Fibroblast of the aortic adventitia (primary cell): ENCODE results near the gene CGB2. TPM values are rescaled to one million over a fixed set of nuclear protein-coding genes. Genes with fewer than 3 reads are reported as not detected.

Source experiments
- DNase-seq: peaks from one replicate; pipeline ENCODE4 v3.0.0-alpha.2; 2010; ENCODE audit warnings: low read depth
- H3K4me3 ChIP-seq: 2 replicates; pipeline ENCODE4 v1.5.1; 2011; ENCODE audit warnings: low read depth, mild to moderate bottlenecking, control low read depth, low read length, moderate library complexity
- total RNA-seq: library from RNA; depleted of rRNA; stranded (reverse); fragments of >200 nt; gene quantifications from 2 replicates; pipeline ENCODE4 v1.2.3, GENCODE V29; 2012; ENCODE audit warnings: low replicate concordance
- TF ChIP-seq, protein P1 (sequence below): IDR thresholded peaks from 2 replicates; pipeline ENCODE4 v1.5.1; 2011; ENCODE audit warnings: mild to moderate bottlenecking, low read length, control low read depth, inconsistent platforms; ENCODE audit not compliant: insufficient read depth

Gene CGB2
- total RNA-seq, 1 donor: not detected

DNA sequence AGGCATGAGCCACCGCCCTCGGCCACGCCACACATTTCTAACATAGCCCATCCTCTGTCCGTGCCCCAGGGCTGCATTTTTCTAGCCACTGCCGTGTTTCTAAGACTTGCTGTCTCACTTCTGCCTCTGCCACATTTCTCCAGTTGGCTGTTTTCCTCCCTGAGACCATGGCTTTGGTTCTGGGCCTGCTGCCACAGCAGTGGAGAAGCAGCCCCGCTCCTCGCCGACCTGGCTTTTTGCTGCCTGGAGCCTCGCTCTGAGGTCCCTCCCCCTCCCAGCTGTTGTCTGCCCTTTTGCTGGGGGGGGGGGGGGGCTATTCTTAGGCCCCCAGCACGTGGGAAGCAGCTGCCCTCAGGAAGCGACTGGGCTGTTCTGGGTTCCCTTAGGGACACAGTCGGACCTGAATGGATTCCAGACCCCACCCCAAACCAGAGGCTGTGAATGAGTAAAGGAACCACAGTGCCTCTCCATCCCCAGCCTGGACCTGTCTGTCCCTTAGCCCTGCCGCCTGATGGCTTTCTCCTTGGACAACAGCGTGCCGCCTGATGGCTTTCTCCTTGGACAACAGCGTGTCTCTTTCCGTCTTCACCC lies 41.9 kb upstream of the CGB2 start:
- DNase-seq: no peak
- H3K4me3 ChIP-seq: no peak overlapping the region
- TF ChIP-seq, protein P1, sequence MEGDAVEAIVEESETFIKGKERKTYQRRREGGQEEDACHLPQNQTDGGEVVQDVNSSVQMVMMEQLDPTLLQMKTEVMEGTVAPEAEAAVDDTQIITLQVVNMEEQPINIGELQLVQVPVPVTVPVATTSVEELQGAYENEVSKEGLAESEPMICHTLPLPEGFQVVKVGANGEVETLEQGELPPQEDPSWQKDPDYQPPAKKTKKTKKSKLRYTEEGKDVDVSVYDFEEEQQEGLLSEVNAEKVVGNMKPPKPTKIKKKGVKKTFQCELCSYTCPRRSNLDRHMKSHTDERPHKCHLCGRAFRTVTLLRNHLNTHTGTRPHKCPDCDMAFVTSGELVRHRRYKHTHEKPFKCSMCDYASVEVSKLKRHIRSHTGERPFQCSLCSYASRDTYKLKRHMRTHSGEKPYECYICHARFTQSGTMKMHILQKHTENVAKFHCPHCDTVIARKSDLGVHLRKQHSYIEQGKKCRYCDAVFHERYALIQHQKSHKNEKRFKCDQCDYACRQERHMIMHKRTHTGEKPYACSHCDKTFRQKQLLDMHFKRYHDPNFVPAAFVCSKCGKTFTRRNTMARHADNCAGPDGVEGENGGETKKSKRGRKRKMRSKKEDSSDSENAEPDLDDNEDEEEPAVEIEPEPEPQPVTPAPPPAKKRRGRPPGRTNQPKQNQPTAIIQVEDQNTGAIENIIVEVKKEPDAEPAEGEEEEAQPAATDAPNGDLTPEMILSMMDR: no peak

DNA sequence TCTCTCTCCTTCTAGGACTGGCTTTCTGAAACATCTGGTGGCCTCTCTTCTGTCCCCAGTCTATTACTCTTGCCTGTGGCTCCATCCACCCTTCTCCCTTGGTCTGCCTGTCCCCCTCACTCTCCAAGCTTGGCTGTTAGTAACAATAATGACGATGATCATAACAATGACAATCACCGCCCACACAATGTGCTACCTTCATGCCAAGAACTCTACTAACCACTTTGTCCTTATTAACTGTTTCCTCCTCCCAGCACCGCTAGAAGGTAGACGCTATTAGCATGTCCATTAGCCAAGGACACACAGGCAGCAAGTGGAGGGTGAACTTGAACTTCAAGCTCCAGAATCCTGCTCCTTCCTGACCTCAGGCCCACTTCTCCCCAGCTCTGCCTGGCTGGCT lies 41.3 kb upstream of the CGB2 start:
- TF ChIP-seq, protein P1: no peak
- H3K4me3 ChIP-seq: no peak overlapping the region
- no peak for DNase-seq

DNA sequence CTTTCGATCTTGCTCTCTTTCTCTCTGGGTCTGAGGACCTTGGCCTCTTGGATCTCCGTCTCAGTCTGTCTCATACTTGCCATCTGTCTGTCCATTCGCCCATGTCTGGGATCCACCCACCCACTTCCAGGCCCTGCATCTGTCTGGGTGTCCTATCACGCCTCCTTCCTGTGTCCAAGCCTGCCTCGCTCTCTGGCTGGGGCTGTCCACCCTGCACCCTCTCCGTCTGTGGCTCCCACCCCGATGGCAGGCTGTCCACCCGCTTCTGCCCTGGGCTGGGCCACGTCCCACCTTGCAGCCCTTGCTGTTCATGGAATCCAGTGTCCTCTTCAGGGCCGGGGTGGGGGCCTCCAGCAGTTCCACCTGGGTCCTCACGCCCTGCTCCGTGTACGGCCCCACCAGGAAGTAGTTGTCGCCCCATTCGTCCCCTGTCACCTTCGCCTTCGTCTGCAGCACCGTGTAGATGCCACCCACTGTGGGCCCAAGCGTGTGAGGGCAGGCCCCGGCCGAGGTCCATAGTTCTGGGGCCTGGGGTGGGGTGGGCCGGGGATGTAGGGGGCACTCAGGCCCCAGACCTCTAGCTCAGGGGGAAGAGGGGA lies 40.6 kb upstream of the CGB2 start:
- no peak for DNase-seq
- TF ChIP-seq, protein P1: no peak
- H3K4me3 ChIP-seq: peak overlapping the region; percentile 93

DNA sequence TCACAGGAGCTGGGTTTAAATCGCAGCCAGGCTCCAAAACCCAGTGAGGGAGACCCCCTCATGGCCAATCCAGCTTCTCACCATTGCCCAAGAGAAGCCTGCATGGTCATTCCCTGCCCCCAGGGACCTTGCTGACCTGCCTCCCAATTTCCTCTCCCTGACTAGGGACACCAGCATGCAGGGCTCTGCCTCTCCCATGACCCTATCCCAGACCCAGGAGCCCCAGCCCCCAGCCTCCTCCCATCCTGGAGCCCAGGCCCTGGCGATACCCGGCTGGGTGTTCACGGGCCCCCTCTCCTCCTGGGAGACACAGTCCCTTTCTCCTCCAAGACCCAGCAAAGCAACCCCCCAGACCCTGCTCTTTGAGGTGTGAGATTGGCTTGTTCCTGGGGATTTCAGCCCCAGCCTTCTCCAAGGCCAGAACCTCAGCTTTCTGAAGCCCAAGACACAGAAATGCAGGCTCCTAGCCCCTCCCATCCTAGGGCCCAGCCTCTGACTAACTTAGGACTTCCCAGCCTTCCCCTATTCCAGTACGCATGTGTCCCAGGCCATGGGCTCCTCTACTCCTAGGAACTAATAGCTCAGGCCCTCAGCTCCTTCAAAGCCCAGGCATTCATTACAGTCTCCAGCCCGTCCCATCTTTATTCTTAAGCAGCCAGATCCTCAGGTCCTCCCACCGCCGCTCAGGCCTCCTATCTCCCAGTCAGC lies 39.7 kb upstream of the CGB2 start:
- H3K4me3 ChIP-seq: peak overlapping the region; percentile 93
- DNase-seq: peak; percentile 84
- TF ChIP-seq, protein P1: no peak

DNA sequence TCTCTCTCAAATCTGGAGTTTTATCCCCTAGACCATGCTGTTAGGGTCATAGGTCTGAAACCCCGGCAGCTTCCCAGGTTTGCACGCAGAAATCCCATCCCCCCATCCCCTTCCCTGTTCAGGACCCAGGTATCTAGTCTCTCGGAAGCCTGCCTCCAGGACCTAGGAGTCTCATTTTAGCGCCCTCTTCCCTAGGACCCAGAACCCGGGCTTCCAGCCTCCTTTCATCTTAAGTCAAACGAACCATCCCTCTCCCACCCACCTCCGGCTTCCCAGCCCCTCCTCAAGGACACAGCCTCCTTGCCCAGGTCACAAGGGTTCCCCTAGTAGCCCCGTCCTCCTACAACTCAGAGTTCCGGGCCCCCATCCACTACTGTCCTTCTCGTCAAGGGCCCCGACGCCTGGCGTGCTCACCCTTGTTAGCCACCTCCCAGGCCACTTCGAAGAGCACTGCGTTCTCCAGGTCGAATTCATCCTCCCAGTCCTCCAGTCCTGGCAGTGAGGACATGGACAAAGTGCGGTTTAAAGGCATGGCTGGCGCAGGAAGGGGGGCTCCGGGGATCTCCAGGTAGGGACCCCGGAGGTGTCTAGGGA lies 39.0 kb upstream of the CGB2 start:
- no peak for DNase-seq
- H3K4me3 ChIP-seq: peak overlapping the region; percentile 93
- TF ChIP-seq, protein P1: no peak

DNA sequence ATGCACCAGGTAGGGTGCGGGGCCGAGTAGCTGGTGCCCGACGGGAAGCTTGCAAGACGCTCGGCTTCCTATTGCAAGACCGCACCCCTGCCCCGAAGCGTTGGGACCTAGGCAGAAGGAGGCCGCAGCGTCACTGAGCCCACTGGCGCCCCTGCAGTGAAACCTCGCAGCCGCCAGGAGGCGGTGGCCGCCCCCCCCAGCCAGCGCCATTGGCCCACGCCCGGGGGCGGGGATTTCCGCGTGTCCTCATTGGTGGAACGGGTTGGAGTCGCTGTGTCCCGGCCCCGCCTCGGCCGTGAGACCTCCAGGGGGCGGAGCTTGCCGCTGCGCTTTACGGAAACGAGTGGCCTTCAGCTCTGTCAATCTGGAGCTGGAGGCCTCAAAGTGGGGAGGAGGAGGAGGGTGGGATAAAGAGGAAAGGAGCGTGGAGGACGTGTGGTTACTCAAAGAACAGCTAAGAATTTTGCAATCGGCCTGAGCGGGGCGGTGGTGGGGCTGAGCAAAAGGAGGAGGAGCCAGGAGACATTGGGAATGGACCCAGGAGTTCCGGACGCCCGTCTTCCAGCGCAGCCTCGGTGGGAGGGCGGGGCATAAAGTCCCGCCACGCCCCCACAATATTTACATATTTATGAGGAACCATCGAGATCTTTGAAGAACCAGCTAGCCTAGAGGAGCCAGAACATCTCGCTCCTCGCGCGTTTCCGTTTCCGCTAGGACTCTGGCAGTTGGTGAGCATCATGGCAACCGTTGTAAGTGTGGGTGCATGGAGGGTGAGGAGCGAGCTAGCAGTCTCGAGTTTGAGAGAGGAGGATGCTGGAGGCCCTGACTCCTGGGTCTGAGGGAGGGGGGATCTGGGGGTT lies 38.3 kb upstream of the CGB2 start, which contains the start of the genes GYS1 and RUVBL2:
GYS1 (minus strand) TSS at position 135 of the 860 bp plus-strand sequence. CDS start 197 bp downstream, outside the sequence.
RUVBL2 (plus strand) TSS at position 713 of the 860 bp plus-strand sequence; CDS start at position 738, 25 bp downstream.
- peak; percentile 100 for DNase-seq
- H3K4me3 ChIP-seq: peak within 1 kb of the TSS; percentile 96
- TF ChIP-seq, protein P1: peak; percentile 94
